Motor neuron (in vitro differentiated cells): Measurements from ENCODE around the gene WNT10A. TPM values are rescaled to one million over a fixed set of nuclear protein-coding genes. Genes with fewer than 3 reads are reported as not detected.

Experiments
- ATAC-seq, 8 experiments: fragments of 200-7000 bp; cut with Tn5 transposase; replicated peaks in 6 of 8; 2 replicates each; pipeline ENCODE4 v1.8.0; 2021; ENCODE audit warnings: mild to moderate bottlenecking in 8 of 8, moderate library complexity in 8 of 8
- H3K27ac ChIP-seq, 2 donors: fragments of 250-450 bp; sonication (Bioruptor Pico); 2 replicates each; pipeline ENCODE4 v1.9.0; 2021; ENCODE audit warnings: antibody characterized with exemption in 2 of 2, mild to moderate bottlenecking in 2 of 2, moderate library complexity in 1 of 2
- H3K4me1 ChIP-seq, 2 donors: fragments of 250-450 bp; sonication (Bioruptor Pico); replicated peaks in 1 of 2; 2 replicates each; pipeline ENCODE4 v1.6.1; 2021; ENCODE audit warnings: antibody characterized with exemption in 2 of 2, mild to moderate bottlenecking in 2 of 2, moderate library complexity in 1 of 2
- H3K4me3 ChIP-seq, 5 donors: fragments of 250-450 bp; sonication (Bioruptor Pico); 2 replicates each; pipeline ENCODE4 v1.9.0; 2021; ENCODE audit warnings: antibody characterized with exemption in 5 of 5, mild to moderate bottlenecking in 5 of 5, moderate library complexity in 4 of 5
- WGBS, 10 experiments: fragments of 450-650 bp; shearing (Covaris generic); methylation state at CpG; one replicate each; pipeline ENCODE4 v1.0.0; 2022; 5-methylcytosine and 5-hydroxymethylcytosine counted together
- in situ Hi-C, 9 experiments: fragments of 400-800 bp; cut with MboI; loops; one replicate each; pipeline ENCODE4 v1.15.0; 2021; ENCODE audit warnings: low sequenced_read_pairs in 9 of 9, low pct_unique_long_range_greater_than_20kb in 2 of 9; ENCODE audit not compliant: unreplicated experiment in 9 of 9
- total RNA-seq, 8 experiments: library from RNA; unstranded; fragments of 300-600 nt; gene quantifications; 2 replicates each; pipeline versions ENCODE4 v1.2.3 to v1.2.4, GENCODE V29; 2022

WNT10A gene
- total RNA-seq, 8 experiments from 2014 or later = 0.11 to 0.81 (median 0.14) TPM; not detected in 5

- H3K27ac ChIP-seq = no peak within 1 kb of the TSS
- in situ Hi-C loops = no loop called here
- peak; percentile 27 to 74 (median 58) for ATAC-seq
- peak within 1 kb of the TSS; percentile 16 to 28 (median 19) for H3K4me3 ChIP-seq
- no CpG with 5 or more reads among the region's 64 CpGs for WGBS, 10 experiments
- H3K4me1 ChIP-seq = peaks cover 0 to 3% of the 10 kb centered on the region in 2 donors
Measured at GRCh38 chr2:218859556-218859987, 21.1 kb upstream of the WNT10A start, which contains the start of gene WNT6. Gene WNT6 (plus strand): TSS chr2:218859805. CDS start chr2:218860038, 233 bp downstream.

- peak; percentile 5 to 61 (median 46) for ATAC-seq
- in situ Hi-C loops = no loop called here
Measured at GRCh38 chr2:218859988-218860831, 20.4 kb upstream of the WNT10A start.

GRCh38 chr2:218860950-218861381 is 19.7 kb upstream of the WNT10A start:
- no peak overlapping the region for H3K27ac ChIP-seq
- peaks cover 0 to 3% of the 10 kb centered on the region in 2 donors for H3K4me1 ChIP-seq
- H3K4me3 ChIP-seq = no peak overlapping the region
- WGBS, 10 experiments = 0 to 41% (median 2%) methylated on average over 1 to 18 of the region's 21 CpGs; no CpG with 5 or more reads in 3 of the 10 experiments
- in situ Hi-C loops = no loop called here
- ATAC-seq = peak in 7 of 8 experiments; percentile 32 to 83 (median 44)

More at GRCh38 chr2:218859988-218860831, 20.4 kb upstream of the WNT10A start:
- 0 to 30% (median 3%) methylated on average over 2 to 10 of the region's 47 CpGs; no CpG with 5 or more reads in 4 of the 10 experiments for WGBS, 10 experiments
- H3K4me3 ChIP-seq = peak overlapping the region; percentile 16 to 28 (median 19)
- no peak overlapping the region for H3K27ac ChIP-seq
- peaks cover 0 to 3% of the 10 kb centered on the region in 2 donors for H3K4me1 ChIP-seq

GRCh38 chr2:218861645-218862318 is 18.9 kb upstream of the WNT10A start:
- Histone ChIP-seq H3K4me3 (no peak overlapping the region), H3K4me1 (peaks cover 0 to 3% of the 10 kb centered on the region in 2 donors), H3K27ac (no peak overlapping the region)
- in situ Hi-C loops = no loop called here
- 8 to 92% (median 75%) methylated on average over 1 to 5 of the region's 7 CpGs; no CpG with 5 or more reads in 3 of the 10 experiments for WGBS, 10 experiments
- ATAC-seq = no peak

- no peak overlapping the region for H3K4me3 ChIP-seq
- peaks cover 0 to 3% of the 10 kb centered on the region in 2 donors for H3K4me1 ChIP-seq
- in situ Hi-C loops = no loop called here
- H3K27ac ChIP-seq = no peak overlapping the region
- 10 to 83% (median 72%) methylated on average over 1 to 2 of the region's 3 CpGs; no CpG with 5 or more reads in 6 of the 10 experiments for WGBS, 10 experiments
- ATAC-seq = no peak
Measured at GRCh38 chr2:218863021-218863520, 17.6 kb upstream of the WNT10A start.

GRCh38 chr2:218865396-218865795 is 15.3 kb upstream of the WNT10A start:
- no peaks in the 10 kb centered on the region for H3K4me1 ChIP-seq
- in situ Hi-C loops = no loop called here
- ATAC-seq = no peak
- no peak overlapping the region for H3K27ac ChIP-seq
- H3K4me3 ChIP-seq = no peak overlapping the region
- WGBS, 10 experiments = 56 to 100% (median 80%) methylated on average over 1 to 2 of the region's 4 CpGs; no CpG with 5 or more reads in 6 of the 10 experiments

- no peak overlapping the region for H3K27ac ChIP-seq
- in situ Hi-C loops = no loop called here
- no peaks in the 10 kb centered on the region for H3K4me1 ChIP-seq
- no peak overlapping the region for H3K4me3 ChIP-seq
- WGBS, 10 experiments = no CpG with 5 or more reads among the region's 6 CpGs
- no peak for ATAC-seq
Measured at GRCh38 chr2:218865999-218866398, 14.7 kb upstream of the WNT10A start.

- Histone ChIP-seq H3K27ac (no peak overlapping the region), H3K4me3 (no peak overlapping the region), H3K4me1 (no peaks in the 10 kb centered on the region)
- in situ Hi-C loops = no loop called here
- WGBS, 10 experiments = 10 to 40% (median 30%) methylated on average over 2 to 3 of the region's 6 CpGs; no CpG with 5 or more reads in 5 of the 10 experiments
- ATAC-seq = no peak
Measured at GRCh38 chr2:218867900-218868299, 12.8 kb upstream of the WNT10A start.

GRCh38 chr2:218869064-218869463 is 11.6 kb upstream of the WNT10A start:
- Histone ChIP-seq H3K4me3 (no peak overlapping the region), H3K4me1 (no peaks in the 10 kb centered on the region), H3K27ac (no peak overlapping the region)
- WGBS, 10 experiments = 40 to 100% (median 78%) methylated on average over 1 to 9 of the region's 9 CpGs; no CpG with 5 or more reads in 4 of the 10 experiments
- in situ Hi-C loops = no loop called here
- no peak for ATAC-seq

- in situ Hi-C loops = no loop called here
- 10 to 53% methylated on average over 2 to 3 of the region's 18 CpGs; no CpG with 5 or more reads in 8 of the 10 experiments for WGBS, 10 experiments
- no peak overlapping the region for H3K4me3 ChIP-seq
- no peak for ATAC-seq
- H3K27ac ChIP-seq = no peak overlapping the region
- no peaks in the 10 kb centered on the region for H3K4me1 ChIP-seq
Measured at GRCh38 chr2:218870984-218871344, 9.7 kb upstream of the WNT10A start.

GRCh38 chr2:218871345-218872302 is 9.0 kb upstream of the WNT10A start:
- in situ Hi-C loops = no loop called here
- H3K4me3 ChIP-seq = peak overlapping the region in 1 of 5 donors; percentile 11
- WGBS, 10 experiments = 0 to 17% (median 2%) methylated on average over 1 to 8 of the region's 60 CpGs; no CpG with 5 or more reads in 5 of the 10 experiments
- ATAC-seq = no peak
- no peak overlapping the region for H3K27ac ChIP-seq
- H3K4me1 ChIP-seq = no peaks in the 10 kb centered on the region
